Endothelial cell (in vitro differentiated cells): ENCODE results near the gene CASP6. TPM values are rescaled to one million over a fixed set of nuclear protein-coding genes. Genes with fewer than 3 reads are reported as not detected.

ENCODE experiments used
- DNase-seq: peaks from one replicate; pipeline ENCODE4 v3.0.0; 2021; ENCODE audit warnings: low spot score
- H3K27ac Mint-ChIP-seq: one replicate; pipeline ENCODE4 v1.8.0; 2021; ENCODE audit warnings: mixed read lengths, inconsistent platforms; ENCODE audit not compliant: unreplicated experiment
- H3K27me3 Mint-ChIP-seq: one replicate; pipeline ENCODE4 v1.8.0; 2021; ENCODE audit warnings: mild to moderate bottlenecking, moderate library complexity, mixed read lengths, inconsistent platforms; ENCODE audit not compliant: unreplicated experiment
- H3K36me3 Mint-ChIP-seq: one replicate; pipeline ENCODE4 v1.8.0; 2021; ENCODE audit warnings: mild to moderate bottlenecking, low read depth, mixed read lengths, inconsistent platforms; ENCODE audit not compliant: unreplicated experiment
- H3K4me1 Mint-ChIP-seq: one replicate; pipeline ENCODE4 v1.8.0; 2021; ENCODE audit warnings: mild to moderate bottlenecking, mixed read lengths, inconsistent platforms; ENCODE audit not compliant: unreplicated experiment
- H3K4me3 Mint-ChIP-seq: one replicate; pipeline ENCODE4 v1.8.0; 2021; ENCODE audit warnings: mild to moderate bottlenecking, mixed read lengths, inconsistent platforms; ENCODE audit not compliant: unreplicated experiment
- H3K9me3 Mint-ChIP-seq: one replicate; pipeline ENCODE4 v1.8.0; 2021; ENCODE audit warnings: mixed read lengths, inconsistent platforms; ENCODE audit not compliant: unreplicated experiment
- CTCF ChIP-seq: fragments of 200-600 bp; sonication (generic); IDR thresholded peaks from one replicate; pipeline ENCODE4 v1.5.0; 2021; ENCODE audit warnings: antibody characterized with exemption; ENCODE audit not compliant: unreplicated experiment
- total RNA-seq: library from RNA; stranded (reverse); fragmentation: NEBNext Ultra II Directional; extraction: Animal tissue kit (Norgen Biotek cat#: 25700); gene quantifications from one replicate; pipeline ENCODE4 v1.2.1, GENCODE V29; 2021; ENCODE audit not compliant: unreplicated experiment

The CASP6 gene
- total RNA-seq, 1 donor from 2014 or later = 76.4 TPM

- peaks cover 44% of the 10 kb centered on the region for H3K36me3 Mint-ChIP-seq
- H3K27me3 Mint-ChIP-seq = peaks cover 9% of the 10 kb centered on the region
- DNase-seq = no peak
- no peak overlapping the region for H3K4me3 Mint-ChIP-seq
- no peak for TF ChIP-seq CTCF
- H3K9me3 Mint-ChIP-seq = no peaks in the 10 kb centered on the region
- H3K4me1 Mint-ChIP-seq = peaks cover 21% of the 10 kb centered on the region
- H3K27ac Mint-ChIP-seq = no peak overlapping the region
These were observed 4.6 kb downstream of the CASP6 start for GRCh38 chr4:109698656-109699055.

- no peaks in the 10 kb centered on the region for H3K4me1 Mint-ChIP-seq
- H3K27me3 Mint-ChIP-seq = peaks cover 3% of the 10 kb centered on the region
- H3K9me3 Mint-ChIP-seq = no peaks in the 10 kb centered on the region
- no peak overlapping the region for H3K27ac Mint-ChIP-seq
- TF ChIP-seq CTCF = no peak
- no peak for DNase-seq
- H3K4me3 Mint-ChIP-seq = no peak overlapping the region
- H3K36me3 Mint-ChIP-seq = peaks cover 42% of the 10 kb centered on the region
These were observed 11.8 kb downstream of the CASP6 start for GRCh38 chr4:109691411-109691920.

GRCh38 chr4:109690690-109691410 is 12.4 kb downstream of the CASP6 start:
- no peak overlapping the region for H3K27ac Mint-ChIP-seq

GRCh38 chr4:109684727-109685126 is 18.5 kb downstream of the CASP6 start:
- DNase-seq = no peak
- H3K27me3 Mint-ChIP-seq = peaks cover 2% of the 10 kb centered on the region
- no peaks in the 10 kb centered on the region for H3K4me1 Mint-ChIP-seq
- H3K4me3 Mint-ChIP-seq = no peak overlapping the region
- no peaks in the 10 kb centered on the region for H3K9me3 Mint-ChIP-seq
- peaks cover 21% of the 10 kb centered on the region for H3K36me3 Mint-ChIP-seq
- H3K27ac Mint-ChIP-seq = no peak overlapping the region
- no peak for TF ChIP-seq CTCF

More at GRCh38 chr4:109690690-109691410, 12.4 kb downstream of the CASP6 start:
- DNase-seq = no peak
- Mint-ChIP-seq H3K27me3 (peaks cover 3% of the 10 kb centered on the region), H3K9me3 (no peaks in the 10 kb centered on the region), H3K4me1 (no peaks in the 10 kb centered on the region), H3K4me3 (no peak overlapping the region), H3K36me3 (peaks cover 39% of the 10 kb centered on the region)
- TF ChIP-seq CTCF = no peak

- H3K27ac Mint-ChIP-seq = no peak overlapping the region
- TF ChIP-seq CTCF = no peak
- no peaks in the 10 kb centered on the region for H3K4me1 Mint-ChIP-seq
- H3K4me3 Mint-ChIP-seq = no peak overlapping the region
- no peak for DNase-seq
- H3K9me3 Mint-ChIP-seq = no peaks in the 10 kb centered on the region
- H3K36me3 Mint-ChIP-seq = peaks cover 26% of the 10 kb centered on the region
- H3K27me3 Mint-ChIP-seq = peaks cover 6% of the 10 kb centered on the region
These were observed 19.5 kb downstream of the CASP6 start for GRCh38 chr4:109683621-109684253.
